Activated CD4-positive, alpha-beta T cell treated with anti-CD3 and anti-CD28 coated beads, Interleukin-2, amount 10 ng/mL, durations not matched to agents 7 days and 5 days (primary cell): ENCODE measurements around the gene TMEM18. TPM values are rescaled to one million over a fixed set of nuclear protein-coding genes. Genes with fewer than 3 reads are reported as not detected.

Experiments
- CTCF ChIA-PET: fragments of 350-600 bp; sonication (Branson Sonifier 250); formaldehyde crosslinking; loops from one replicate; lab custom pipeline; 2021; ENCODE audit warnings: antibody characterized with exemption; lab: Charles Lee
- POLR2A ChIA-PET: fragments of 350-600 bp; sonication (Branson Sonifier 250); formaldehyde crosslinking; loops from one replicate; lab custom pipeline; 2021; ENCODE audit warnings: antibody characterized with exemption; lab: Charles Lee
- DNase-seq: peaks from one replicate; pipeline ENCODE4 v3.0.0-alpha.2; 2020
- H3K27ac Mint-ChIP-seq: one replicate; pipeline ENCODE4 v1.8.0; 2021; ENCODE audit warnings: mild to moderate bottlenecking, moderate library complexity, mixed read lengths
- H3K27me3 Mint-ChIP-seq: one replicate; pipeline ENCODE4 v1.8.0; 2021; ENCODE audit warnings: mixed read lengths
- H3K36me3 Mint-ChIP-seq: one replicate; pipeline ENCODE4 v1.8.0; 2021; ENCODE audit warnings: low read depth, mixed read lengths
- H3K4me1 Mint-ChIP-seq: one replicate; pipeline ENCODE4 v1.8.0; 2021; ENCODE audit warnings: mixed read lengths
- H3K4me3 Mint-ChIP-seq: one replicate; pipeline ENCODE4 v1.8.0; 2021; ENCODE audit warnings: mild to moderate bottlenecking, moderate library complexity, mixed read lengths
- H3K9me3 Mint-ChIP-seq: one replicate; pipeline ENCODE4 v1.8.0; 2021; ENCODE audit warnings: mixed read lengths
- total RNA-seq, 2 experiments: library from RNA; stranded (reverse); gene quantifications; one replicate each; pipeline ENCODE4 v1.2.3, GENCODE V29; 2021

The TMEM18 gene
- total RNA-seq, 2 experiments from 2014 or later: 30.3 to 31.7 TPM

DNA sequence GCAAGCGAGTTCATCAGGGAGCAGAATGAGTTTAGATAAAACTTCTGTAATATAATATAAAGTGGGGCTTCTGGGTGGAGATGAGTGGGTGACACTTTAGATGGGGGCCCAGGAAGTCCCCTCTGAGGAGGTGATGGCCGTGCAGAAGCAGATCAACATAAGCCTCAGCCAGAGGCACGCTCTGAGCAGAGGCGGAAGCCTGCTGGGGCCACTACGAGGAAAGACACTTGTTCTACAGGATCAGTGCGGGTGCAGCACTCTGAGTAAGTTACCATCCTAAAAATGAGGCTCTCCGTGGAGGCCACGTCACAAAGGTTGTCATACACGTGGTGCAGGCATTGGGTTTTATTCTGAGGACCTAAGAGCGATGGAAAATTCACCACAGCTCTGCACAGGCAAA, 22.3 kb downstream of the TMEM18 start:
- no peak for DNase-seq
- CTCF ChIA-PET: no interaction called here
- no peaks in the 10 kb centered on the region for H3K27me3 Mint-ChIP-seq
- POLR2A ChIA-PET: no interaction called here
- peaks cover 33% of the 10 kb centered on the region for H3K4me1 Mint-ChIP-seq
- no peak overlapping the region for H3K27ac Mint-ChIP-seq
- no peak overlapping the region for H3K4me3 Mint-ChIP-seq
- no peaks in the 10 kb centered on the region for H3K9me3 Mint-ChIP-seq
- H3K36me3 Mint-ChIP-seq: no peaks in the 10 kb centered on the region

DNA sequence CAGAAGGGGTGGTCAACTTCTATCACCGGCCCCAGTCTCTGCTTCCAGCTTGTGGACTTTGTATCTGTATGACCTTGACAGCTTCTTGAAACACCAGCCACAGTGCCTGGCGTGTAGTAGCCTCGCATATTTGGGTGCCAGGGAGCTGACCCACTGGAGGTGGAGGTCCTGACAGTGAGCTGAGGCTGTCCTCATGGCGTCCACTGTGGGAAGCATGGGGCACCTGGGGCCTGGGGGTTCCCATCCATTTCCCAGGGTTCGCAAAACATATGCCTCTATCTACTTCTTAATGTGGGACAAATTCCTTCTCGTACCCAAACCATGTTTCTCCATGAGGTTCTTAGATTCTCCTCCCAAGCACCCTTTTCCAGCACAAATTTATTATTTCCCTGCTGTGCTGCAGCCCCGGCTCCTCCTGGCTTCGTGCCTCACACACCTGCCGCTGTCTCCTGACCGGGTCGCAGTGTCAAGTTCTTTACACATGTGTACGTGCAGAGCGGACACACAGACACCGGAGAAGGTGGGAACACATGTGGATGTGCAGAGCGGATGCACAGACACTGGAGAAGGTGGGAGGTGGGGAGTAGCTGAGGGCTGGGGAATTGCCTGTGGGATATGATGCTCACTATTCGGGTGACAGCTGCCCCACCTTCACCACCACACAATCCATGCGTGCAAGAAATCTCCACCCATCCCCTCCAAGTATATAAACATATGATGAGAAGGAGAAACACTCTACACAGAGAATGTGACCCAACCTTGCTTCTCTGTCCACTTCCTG, 23.4 kb downstream of the TMEM18 start:
- Mint-ChIP-seq H3K36me3 (no peaks in the 10 kb centered on the region), H3K27me3 (no peaks in the 10 kb centered on the region), H3K4me3 (no peak overlapping the region), H3K27ac (no peak overlapping the region), H3K9me3 (no peaks in the 10 kb centered on the region), H3K4me1 (peaks cover 33% of the 10 kb centered on the region)
- ChIA-PET CTCF (no interaction called here), POLR2A (no interaction called here)
- DNase-seq: no peak

DNA sequence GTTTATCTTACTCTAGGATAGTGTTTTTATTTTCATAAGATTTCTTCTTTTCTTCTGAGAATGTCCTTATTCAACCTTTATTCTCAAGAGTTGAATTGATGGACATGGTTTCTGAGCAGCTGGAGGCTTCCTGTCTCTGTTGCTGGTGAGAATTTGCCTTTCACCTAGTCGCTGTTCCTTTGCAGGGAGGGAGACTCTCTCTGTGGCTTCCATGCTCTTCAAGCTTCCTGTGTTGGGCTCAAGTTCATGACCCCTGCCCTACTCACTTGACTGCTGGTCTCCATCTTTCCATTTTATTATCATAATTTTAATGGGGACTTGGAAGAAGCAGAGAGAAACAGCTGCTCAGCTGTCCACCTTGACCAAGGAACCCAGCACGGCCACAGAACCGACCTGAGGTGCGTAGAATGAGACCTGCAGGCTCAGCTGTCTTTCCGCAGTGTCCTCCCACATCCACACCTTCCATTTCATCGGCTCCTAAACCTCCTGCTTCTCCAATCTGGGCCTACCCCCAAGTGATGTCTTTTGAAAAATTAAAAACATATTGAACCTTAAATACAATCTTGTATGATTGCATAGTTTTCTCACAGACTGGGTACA, 24.2 kb downstream of the TMEM18 start:
- H3K9me3 Mint-ChIP-seq: no peaks in the 10 kb centered on the region
- H3K27me3 Mint-ChIP-seq: no peaks in the 10 kb centered on the region
- H3K4me1 Mint-ChIP-seq: peaks cover 33% of the 10 kb centered on the region
- no peaks in the 10 kb centered on the region for H3K36me3 Mint-ChIP-seq
- no peak overlapping the region for H3K4me3 Mint-ChIP-seq
- H3K27ac Mint-ChIP-seq: no peak overlapping the region
- POLR2A ChIA-PET: no interaction called here
- DNase-seq: no peak
- CTCF ChIA-PET: no interaction called here

DNA sequence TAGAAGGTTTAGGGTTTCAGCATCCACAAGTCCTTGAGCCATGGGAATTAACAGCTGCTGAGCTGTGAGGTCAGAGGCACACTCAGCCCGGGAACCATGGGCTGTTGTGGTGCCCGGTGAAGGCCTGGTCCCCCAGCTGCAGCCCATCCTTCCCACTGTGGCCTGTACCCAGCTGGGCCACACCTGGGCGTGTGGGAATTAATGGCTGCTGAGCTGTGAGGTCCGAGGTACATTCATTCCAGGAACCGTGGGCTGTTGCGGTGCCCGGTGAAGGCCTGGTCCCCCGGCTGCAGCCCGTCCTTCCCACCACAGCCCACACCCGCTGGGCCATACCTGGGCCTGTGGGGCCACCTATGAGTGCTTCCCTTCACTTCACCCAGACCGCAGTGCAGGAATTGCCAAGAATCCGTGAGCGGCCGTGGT, 25.2 kb downstream of the TMEM18 start:
- no peaks in the 10 kb centered on the region for H3K9me3 Mint-ChIP-seq
- H3K27me3 Mint-ChIP-seq: no peaks in the 10 kb centered on the region
- no peaks in the 10 kb centered on the region for H3K36me3 Mint-ChIP-seq
- H3K4me1 Mint-ChIP-seq: peaks cover 25% of the 10 kb centered on the region
- POLR2A ChIA-PET: no interaction called here
- no peak for DNase-seq
- CTCF ChIA-PET: no interaction called here
- H3K27ac Mint-ChIP-seq: no peak overlapping the region
- no peak overlapping the region for H3K4me3 Mint-ChIP-seq

DNA sequence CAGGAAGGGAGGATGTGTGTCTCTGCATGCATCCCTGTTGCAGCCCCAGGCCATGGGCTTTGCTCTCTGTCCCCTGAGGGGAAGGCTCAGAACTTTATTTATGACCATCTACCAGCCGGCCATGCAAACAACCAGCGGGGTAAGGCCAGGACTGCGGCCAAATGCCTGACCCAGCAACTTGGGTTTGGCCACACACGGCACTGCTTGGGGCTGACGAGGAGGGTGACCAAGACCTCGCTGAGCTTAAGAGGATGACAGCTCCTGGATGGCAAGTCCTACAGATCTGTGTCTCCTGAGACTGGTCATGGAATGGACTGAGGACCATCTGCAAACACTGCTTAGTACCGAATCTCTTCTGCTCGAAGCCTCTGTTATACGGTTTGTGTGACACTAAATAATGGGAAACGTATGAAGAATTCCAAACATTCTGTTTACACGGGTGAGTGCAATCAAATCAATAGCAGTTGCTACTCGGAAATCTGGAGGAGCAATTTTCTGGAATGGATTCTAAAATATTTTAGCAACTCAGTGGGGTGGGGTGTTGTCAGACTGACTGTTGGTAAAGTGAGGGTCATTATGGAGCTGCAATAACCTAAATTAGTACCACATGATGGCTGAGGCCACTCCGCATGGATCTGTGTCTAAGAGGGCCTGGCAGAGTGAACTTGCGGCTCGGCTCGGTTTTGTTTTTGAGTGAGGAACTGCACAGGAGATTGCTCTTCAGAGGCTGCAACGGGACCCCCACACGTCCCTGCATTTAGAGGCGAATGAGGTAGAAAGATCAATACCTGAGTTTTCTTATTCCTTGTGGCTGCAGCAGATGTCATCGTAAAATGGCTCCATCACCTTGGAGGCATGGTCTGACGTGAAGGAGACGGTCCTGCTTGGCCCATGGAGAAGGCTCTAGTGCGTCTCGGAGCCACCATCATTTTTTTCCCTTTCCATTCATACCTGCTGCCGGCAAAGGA, 26.6 kb downstream of the TMEM18 start:
- POLR2A ChIA-PET: interaction anchor here (0.5 kb wide), 1 partner anchor 325 kb away, joined by 4 read pairs; no protein-coding TSS in a partner anchor
- DNase-seq: no peak
- H3K27ac Mint-ChIP-seq: no peak overlapping the region
- H3K36me3 Mint-ChIP-seq: no peaks in the 10 kb centered on the region
- H3K4me3 Mint-ChIP-seq: no peak overlapping the region
- no peaks in the 10 kb centered on the region for H3K9me3 Mint-ChIP-seq
- peaks cover 14% of the 10 kb centered on the region for H3K4me1 Mint-ChIP-seq
- CTCF ChIA-PET: no interaction called here
- no peaks in the 10 kb centered on the region for H3K27me3 Mint-ChIP-seq

DNA sequence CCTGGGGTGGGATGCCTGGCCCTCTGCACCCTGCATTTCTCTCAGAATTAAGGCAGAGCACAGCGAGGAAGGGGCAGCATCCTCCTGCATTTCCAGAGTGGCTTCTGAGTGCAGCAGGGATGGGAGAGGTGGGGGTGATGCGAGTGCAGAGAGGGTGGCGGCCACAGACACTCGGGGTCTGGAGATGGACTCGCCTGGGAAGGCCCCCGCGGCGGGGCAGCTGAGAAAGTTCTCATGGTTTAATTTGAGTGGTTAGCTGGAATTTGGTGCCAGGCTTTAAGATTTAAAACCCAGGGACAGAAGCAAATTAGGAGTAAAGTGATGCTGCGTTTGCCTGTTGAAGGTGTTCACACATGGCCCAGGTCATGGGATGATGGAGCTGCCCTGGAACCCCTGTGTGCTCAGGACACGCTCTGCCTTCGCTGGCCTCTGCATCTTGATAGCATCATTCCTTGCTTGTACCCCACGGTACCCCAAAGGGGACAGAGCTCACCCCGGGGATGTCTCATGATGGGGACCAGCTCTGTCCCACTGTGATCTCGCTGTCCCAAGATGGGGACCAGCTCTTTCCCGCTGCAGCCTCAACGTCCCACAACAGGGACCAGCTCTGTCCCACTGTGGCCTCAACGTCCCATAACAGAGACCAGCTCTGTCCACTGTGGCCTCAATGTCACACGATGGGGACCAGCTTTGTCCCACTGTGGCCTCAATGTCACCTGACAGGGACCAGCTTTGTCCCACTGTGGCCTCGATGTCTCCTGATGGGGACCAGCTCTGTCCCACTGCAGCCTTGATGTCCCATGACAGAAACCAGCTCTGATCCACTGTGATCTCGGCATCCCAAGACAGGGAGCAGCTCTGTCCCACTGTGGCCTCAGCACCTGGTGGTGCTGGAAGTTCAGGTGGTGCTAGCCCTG, 27.5 kb downstream of the TMEM18 start:
- no peak overlapping the region for H3K27ac Mint-ChIP-seq
- peaks cover 4% of the 10 kb centered on the region for H3K27me3 Mint-ChIP-seq
- H3K4me3 Mint-ChIP-seq: no peak overlapping the region
- H3K9me3 Mint-ChIP-seq: no peaks in the 10 kb centered on the region
- peaks cover 12% of the 10 kb centered on the region for H3K4me1 Mint-ChIP-seq
- no peak for DNase-seq
- H3K36me3 Mint-ChIP-seq: no peaks in the 10 kb centered on the region
- ChIA-PET POLR2A (interaction anchor here (0.5 kb wide), 1 partner anchor 324 kb away, joined by 4 read pairs; no protein-coding TSS in a partner anchor), CTCF (no interaction called here)

DNA sequence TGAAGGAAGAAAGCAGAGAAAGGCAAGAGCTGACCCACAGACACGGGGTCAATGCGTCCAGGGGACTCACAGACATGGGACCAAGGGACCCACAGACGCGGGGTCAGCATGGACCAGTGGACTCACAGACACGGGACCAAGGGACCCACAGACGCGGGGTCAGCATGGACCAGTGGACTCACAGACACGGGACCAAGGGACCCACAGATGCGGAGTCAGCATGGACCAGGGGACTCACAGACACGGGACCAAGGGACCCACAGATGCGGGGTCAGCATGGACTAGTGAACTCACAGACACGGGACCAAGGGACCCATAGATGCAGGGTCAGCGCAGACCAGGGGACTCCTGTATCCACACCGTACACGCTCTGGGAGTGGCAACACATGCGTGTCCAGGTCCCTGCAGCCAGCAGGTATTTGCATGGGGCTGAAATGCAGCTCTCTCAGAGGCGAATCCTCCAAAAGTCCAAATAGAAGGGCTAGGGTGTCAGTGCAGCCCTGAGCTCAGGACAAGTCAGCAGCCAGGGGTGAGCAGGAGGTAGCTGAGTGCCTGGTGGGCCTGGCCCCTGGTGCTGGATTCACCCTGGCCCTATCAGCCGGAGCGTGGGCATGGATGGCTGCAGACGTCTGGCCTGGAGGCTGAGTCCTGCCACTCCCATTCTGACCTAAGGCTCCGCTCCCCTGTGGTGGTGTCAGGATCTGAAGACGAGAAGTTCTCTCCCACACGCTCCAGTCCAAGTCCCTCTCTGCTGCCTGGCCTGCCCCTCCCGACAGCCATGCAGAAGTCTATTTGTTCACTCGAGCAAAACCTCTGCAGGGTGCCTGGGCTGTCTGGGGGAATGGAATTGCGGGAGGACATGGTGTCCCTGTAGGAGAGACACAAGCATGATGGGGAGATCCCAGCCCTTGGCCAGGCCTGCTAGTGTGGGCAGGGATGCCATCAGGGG, 28.5 kb downstream of the TMEM18 start:
- Mint-ChIP-seq H3K4me3 (no peak overlapping the region), H3K36me3 (no peaks in the 10 kb centered on the region), H3K4me1 (peaks cover 8% of the 10 kb centered on the region), H3K27me3 (peaks cover 8% of the 10 kb centered on the region), H3K9me3 (no peaks in the 10 kb centered on the region), H3K27ac (peak overlapping the region; percentile 28)
- CTCF ChIA-PET: no interaction called here
- POLR2A ChIA-PET: no interaction called here
- DNase-seq: no peak

DNA sequence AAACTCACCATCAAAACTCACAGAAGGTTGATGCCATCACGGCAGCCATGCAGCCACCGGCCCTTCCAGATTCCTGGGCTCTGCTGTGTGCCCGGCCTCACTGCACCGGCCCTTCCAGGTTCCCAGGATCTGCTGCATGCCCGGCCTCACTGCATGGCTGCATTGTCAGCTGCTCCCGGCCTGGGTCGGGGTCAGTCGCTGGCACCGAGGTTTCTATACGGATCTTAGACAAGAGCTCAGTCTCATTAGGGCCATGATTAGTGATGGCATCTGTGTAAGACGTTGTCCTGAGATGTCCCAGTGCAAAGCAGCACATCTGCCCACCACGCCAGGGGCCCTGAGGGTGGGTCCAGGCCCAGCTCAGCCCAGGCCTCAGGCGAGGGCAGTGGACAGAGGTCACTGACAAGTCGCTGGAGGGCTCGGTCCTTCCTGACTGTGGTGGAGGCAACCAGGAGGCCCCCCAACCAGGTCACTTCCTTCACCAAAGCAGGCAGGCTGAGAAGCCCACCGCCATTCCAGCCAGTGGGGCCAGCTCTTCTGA, 29.4 kb downstream of the TMEM18 start:
- no peaks in the 10 kb centered on the region for H3K9me3 Mint-ChIP-seq
- CTCF ChIA-PET: no interaction called here
- POLR2A ChIA-PET: no interaction called here
- DNase-seq: no peak
- no peak overlapping the region for H3K27ac Mint-ChIP-seq
- no peaks in the 10 kb centered on the region for H3K36me3 Mint-ChIP-seq
- peaks cover 2% of the 10 kb centered on the region for H3K4me1 Mint-ChIP-seq
- peaks cover 8% of the 10 kb centered on the region for H3K27me3 Mint-ChIP-seq
- H3K4me3 Mint-ChIP-seq: no peak overlapping the region

DNA sequence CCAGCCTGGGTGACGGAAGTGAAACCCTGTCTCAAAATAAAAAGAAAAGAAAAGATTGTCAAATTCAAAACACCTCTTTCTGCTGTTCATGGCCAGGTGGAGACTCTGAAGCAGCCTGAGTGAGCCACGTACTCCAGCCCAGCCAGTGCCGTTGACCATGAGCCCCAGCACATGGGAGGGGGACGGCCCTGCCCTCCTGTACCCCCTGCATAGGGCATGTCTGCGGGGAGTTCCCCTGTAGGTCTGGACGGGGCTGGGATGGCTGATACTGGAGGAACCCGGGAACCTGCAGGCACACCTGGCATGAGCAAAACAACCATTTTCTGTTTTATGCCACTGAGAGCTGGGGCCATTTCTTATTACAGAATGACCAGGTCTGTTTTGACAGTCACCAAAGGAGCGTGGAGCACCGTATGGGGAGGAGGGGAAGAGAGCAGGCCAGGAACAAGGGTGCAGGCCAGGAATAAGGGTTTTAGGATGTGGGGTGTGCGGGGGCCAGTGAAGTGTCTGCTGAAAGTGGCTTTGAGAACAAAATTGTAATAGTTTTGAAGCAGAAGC, 30.1 kb downstream of the TMEM18 start:
- Mint-ChIP-seq H3K36me3 (no peaks in the 10 kb centered on the region), H3K4me3 (no peak overlapping the region), H3K27ac (no peak overlapping the region), H3K9me3 (no peaks in the 10 kb centered on the region), H3K4me1 (no peaks in the 10 kb centered on the region), H3K27me3 (peaks cover 8% of the 10 kb centered on the region)
- POLR2A ChIA-PET: no interaction called here
- DNase-seq: no peak
- CTCF ChIA-PET: no interaction called here

DNA sequence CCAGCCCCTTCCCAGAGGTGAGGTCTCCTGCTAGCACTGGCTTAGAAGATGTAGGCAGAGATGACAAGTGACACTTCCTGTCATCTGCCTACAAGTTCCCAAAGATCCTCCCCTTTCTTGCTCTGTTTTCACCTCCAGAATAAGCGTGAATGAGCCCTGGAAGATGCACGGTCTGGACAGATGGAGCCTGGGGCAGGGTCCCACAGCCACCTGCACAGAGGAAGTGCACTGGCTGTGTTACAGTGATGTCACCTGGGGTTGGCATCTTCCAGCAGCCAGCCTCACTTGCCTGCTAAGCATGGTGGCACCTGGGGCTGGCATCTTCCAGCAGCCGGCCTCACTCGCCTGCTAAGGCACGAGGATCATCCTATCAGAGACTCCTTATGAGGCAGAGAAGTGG, 32.3 kb downstream of the TMEM18 start:
- H3K36me3 Mint-ChIP-seq: no peaks in the 10 kb centered on the region
- DNase-seq: no peak
- H3K4me3 Mint-ChIP-seq: no peak overlapping the region
- no peaks in the 10 kb centered on the region for H3K9me3 Mint-ChIP-seq
- CTCF ChIA-PET: no interaction called here
- no peak overlapping the region for H3K27ac Mint-ChIP-seq
- H3K27me3 Mint-ChIP-seq: peaks cover 8% of the 10 kb centered on the region
- no peaks in the 10 kb centered on the region for H3K4me1 Mint-ChIP-seq
- POLR2A ChIA-PET: no interaction called here

DNA sequence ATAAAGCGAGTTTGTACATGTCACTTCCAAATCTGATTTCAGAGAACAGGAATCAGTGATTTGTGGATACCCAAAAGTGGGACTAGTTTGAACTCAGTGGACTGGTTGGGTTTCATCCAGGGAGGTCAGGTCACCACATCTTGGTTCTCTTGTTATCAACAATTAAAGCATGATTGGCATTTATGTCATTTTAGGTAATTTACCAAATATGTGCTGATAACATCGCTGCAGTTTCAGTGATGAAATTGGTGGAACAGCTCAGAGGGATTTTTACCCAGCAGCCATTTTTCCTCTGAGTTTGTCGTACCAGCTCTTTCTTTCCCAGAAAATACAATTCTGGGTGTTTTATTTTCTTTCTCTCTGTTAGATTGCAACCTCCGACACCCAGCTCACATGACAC, 33.4 kb downstream of the TMEM18 start:
- H3K4me1 Mint-ChIP-seq: no peaks in the 10 kb centered on the region
- POLR2A ChIA-PET: no interaction called here
- no peak overlapping the region for H3K4me3 Mint-ChIP-seq
- no peak overlapping the region for H3K27ac Mint-ChIP-seq
- no peaks in the 10 kb centered on the region for H3K36me3 Mint-ChIP-seq
- no peaks in the 10 kb centered on the region for H3K9me3 Mint-ChIP-seq
- DNase-seq: no peak
- CTCF ChIA-PET: no interaction called here
- peaks cover 8% of the 10 kb centered on the region for H3K27me3 Mint-ChIP-seq
